SU-DHL-6 (cell line): ENCODE results near the gene IRAK2.
"Not testable (repeated sequence)": the region's sequence is repeated elsewhere in the genome, so short reads cannot be mapped to it uniquely, and the experiment has no call there.

Source experiments
- CTCF ChIP-seq: fragments of 200-600 bp; sonication (generic); IDR thresholded peaks from one replicate; pipeline ENCODE4 v1.5.1; 2017; ENCODE audit warnings: antibody characterized with exemption, mild to moderate bottlenecking, low read length, moderate library complexity; ENCODE audit not compliant: insufficient read depth, poor library complexity, severe bottlenecking
- EZH2phosphoT487 ChIP-seq: fragments of 200-600 bp; sonication (generic), shearing (Covaris generic); conservative IDR thresholded peaks from 2 replicates; pipeline ENCODE4 v1.6.1; 2018; ENCODE audit warnings: mild to moderate bottlenecking, antibody characterized with exemption, low read length, moderate library complexity, mixed read lengths

GRCh38 chr3:10164201-10164545 lies 546 bp upstream of the IRAK2 start:
- TF ChIP-seq CTCF, EZH2phosphoT487: not testable (repeated sequence)
